ACHN (cell line): ENCODE results near the gene MED15.
"Not testable (repeated sequence)": the region's sequence is repeated elsewhere in the genome, so short reads cannot be mapped to it uniquely, and the experiment has no call there.

Source experiments
- DNase-seq: peaks from one replicate; pipeline ENCODE4 v3.0.0-alpha.2; 2015
- in situ Hi-C: cut with HindIII; loops from 2 replicates; pipeline ENCODE4 v1.10.0; 2017; ENCODE audit warnings: low sequenced_read_pairs, low pct_ligation_motif_present, low pct_unique_long_range_greater_than_20kb

The MED15 gene

DNA sequence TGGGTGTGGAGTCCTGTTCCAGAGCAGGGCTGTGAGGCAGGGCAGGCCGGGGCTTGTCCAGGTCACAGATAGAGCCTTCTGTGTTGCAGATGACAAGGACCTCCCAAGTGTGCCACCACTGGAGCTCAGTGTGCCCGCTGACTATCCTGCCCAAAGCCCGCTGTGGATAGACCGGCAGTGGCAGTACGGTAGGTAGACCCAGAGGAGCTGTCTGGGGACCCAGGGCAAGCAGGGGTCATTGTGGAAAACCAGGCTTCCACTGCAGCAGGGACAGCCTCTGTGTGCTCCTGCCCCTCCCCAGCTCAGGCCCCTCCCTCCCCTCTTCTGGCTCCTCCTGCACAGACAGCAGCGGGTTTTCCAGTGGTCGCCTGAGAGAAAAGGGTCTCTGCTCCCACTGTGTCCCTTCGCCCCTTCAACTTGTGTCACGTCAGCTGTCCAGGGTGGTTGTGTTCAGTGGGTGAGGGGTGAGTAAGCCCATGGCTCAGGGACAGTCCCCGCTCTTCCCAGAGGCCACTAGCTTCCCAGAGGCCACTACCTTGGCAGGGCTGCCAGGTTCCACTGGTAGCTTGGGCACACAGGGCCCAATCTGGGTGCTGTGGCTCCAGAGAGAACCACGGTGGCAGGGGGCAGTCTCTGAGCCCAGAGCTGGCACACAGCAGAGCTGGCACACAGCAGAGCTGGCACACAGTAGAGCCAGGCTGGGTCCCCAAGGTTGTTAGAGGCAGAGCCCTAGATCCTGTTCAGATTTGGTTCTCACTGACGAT lies 78.4 kb downstream of the MED15 start:
- DNase-seq, result no peak
- in situ Hi-C loops, result no loop called here

DNA sequence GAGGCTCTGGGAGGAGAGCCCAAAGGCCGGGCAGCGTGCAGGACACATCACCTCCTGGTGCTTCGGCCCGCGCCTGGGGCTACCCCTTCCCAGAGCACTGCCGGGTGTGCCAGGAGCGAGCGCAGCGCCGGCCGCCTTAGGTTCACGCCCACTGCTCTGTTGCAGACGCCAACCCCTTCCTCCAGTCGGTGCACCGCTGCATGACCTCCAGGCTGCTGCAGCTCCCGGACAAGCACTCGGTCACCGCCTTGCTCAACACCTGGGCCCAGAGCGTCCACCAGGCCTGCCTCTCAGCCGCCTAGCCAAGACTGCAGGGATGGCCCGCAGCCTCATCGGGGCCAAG lies 79.0 kb downstream of the MED15 start:
- in situ Hi-C loops, result no loop called here
- no peak for DNase-seq

DNA sequence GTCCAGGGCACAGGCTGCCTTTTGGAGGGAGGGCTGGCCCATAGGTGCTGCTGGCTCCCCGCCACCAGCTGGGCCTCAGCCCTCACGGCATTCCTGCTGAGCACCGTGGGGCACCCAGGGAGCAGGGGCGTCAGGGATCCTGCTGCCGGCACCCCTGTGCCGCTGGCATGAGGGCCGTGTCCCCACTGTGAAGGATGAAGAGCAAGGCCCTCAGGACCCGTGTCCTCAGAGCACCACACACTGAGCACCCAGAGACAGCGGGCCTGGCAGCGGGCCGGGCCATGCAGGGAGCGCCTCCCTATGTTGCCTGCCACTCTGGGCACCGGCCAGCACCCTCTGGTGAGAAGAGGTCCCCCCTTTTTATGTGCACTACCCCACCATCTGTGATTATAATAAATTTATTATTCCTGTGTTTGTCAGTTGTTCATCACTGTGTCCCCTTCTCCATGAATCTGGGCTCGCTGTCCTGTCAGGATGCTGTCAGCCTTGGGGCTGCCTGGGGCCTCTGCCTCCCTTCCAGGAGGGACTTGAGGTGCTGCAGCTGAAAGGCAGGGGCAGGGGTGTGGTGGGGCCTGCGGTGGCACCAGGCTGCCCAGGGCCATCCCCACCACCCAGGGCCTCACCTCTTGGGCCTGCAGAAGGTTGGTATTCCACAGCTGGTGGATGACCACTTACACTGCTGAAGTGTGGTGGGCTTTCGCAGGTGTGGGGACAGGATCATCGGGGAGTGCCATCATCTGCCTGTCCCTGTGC lies 80.0 kb downstream of the MED15 start:
- in situ Hi-C loops, result no loop called here

DNA sequence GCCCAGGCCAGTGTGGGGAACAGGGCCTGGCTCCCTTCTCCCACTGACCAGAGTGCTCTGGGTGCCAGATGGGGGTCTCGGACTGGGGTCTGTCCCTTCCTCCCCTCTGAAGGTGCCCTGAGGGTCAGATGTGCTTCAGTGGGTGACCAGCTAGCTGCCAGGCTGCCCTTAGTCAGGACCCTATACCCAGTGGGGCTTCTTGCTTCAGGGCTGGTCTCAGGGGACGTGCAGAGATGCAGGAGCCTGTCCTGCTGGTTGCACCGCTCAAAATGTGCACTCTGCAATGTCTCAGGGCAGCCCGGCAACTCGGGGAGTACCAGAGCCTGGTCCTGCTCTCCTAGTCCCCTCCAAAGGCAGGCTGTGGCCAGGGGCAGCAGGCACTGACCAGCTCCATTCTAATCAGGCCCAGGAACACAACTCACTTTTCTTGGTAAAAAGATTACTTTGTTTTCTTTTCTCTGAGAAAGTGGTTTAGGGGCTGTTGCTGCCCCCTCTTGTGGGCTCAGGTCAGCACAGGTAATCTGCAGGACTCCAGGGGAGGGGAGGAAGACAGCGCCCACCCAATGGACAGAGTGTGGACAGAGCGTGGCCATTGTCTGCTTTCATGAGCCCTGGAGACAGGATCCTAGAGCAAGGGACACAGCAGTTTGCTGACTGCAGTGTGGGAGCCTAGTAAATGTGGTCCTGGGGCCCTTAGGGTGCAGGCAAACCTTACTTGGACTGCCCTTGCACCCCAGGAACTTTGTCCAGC lies 80.9 kb downstream of the MED15 start:
- in situ Hi-C loops, result no loop called here
- DNase-seq, result no peak

More for the DNA sequence above, 80.0 kb downstream of the MED15 start:
- DNase-seq, result no peak

DNA sequence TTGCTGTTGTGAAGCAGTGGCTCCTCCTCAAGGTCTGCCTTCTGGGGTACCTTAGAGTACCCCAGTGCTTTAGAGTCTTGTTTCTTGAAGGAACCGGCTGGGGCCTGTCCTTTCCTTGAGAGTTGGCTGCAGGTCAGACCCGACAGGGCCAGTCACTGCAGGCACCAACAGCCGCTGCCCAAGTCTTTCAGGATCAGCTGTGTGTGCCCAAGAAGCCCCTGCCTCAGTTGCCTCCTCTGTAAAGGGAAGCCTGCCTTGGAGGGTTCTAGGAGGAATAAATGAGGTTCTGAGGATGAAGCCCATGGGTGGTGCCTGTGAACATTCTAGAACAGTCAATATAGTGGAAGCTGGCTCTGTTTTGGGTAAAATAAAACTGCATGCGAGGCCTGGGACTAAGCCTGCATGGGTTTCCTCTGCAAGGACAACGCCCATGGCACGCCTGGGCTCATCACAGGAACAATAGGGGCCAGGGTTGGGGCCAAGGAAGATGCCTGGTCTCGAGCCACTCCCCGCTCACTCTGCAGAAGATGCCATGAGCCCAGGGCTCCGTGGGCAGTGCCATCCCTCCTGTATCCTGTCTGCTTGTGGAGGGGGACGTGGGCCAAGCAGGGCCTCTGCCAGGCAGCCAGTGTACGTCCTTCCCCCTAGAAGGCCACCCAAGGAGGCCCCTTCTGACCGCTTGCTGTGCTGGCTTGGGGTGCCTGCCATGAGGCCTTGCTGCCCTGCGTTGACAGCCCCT lies 81.6 kb downstream of the MED15 start:
- in situ Hi-C loops, result no loop called here
- DNase-seq, result no peak

DNA sequence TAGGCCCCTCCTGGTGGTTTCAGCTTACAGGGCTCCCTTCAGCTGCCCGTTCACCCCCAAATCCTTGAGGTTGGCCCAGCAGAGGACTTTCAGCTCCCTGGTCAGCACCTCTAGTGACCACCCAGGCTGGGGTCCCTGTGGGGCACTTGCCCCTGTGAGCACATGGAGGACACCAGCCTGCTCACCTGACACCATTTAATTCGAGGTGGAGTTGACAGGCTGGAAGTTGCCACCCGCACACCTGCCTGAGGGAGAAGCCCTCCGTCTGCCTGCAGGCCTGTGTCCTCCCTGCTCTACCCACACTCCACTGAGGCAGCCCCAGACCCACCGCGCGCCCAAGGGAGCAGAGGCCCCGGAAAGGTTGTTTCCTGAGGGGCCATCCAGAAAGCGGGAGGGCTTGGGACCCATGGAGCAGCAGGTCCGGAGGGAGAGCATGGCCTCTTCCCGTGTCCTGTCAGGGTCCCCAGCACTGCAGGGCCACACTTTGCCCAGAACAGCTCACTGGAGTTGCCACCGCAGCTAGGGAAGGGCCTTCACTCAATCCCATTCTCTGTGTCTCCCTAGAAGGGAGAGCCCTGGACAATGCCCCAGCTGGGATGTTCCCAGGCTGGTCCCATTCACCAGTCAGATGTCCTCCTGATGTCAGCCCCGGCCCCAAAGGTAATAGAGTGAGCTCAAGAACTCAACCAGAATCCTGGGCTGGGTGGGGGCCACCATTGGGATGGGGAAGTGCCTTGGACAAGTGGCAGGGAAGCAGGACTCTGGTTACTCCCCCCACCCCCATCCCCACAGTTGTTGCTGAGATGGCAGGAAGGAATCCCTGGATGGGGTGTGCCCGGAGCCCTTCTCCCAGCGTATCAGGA lies 82.4 kb downstream of the MED15 start:
- DNase-seq, result no peak
- in situ Hi-C loops, result no loop called here

DNA sequence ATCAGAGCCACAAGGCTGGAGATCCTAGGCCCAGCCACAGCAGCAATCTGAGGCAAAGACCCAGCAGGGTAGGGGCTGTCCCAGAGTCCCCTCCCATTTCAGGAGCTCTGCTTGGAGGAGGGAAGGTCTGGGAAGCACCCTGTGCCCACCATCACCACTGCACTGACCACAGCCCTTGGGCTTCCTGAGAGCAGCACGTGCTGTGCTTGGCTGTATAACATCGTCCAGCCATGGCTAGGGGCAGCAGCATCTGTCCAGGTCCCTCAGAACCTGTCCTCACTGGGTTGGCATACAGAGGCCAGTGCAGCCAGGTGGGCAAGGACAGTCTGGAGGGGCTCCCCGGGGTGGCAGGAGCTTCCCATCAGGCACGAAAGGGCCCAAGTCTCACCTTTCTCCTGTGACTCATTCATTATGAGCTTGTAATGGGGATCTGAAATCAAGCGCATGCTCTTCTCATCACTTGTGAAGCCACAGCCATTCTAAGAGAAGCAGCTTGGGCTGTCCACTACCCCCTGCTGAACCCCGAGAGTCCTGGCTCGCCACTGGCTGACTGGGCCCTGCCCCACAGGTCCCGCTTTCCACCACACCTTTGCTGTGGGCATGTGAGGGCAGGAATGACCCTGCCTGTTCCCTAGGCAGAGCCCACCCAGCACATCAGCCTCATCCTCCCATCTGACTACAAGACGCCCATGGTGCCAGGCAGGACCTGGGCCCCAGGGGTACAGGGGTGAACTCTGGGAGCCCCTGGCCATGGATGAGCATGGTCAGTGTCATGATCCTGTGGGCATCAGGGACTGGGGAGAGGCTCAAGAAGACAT lies 83.3 kb downstream of the MED15 start:
- in situ Hi-C loops, result no loop called here
- DNase-seq, result no peak

DNA sequence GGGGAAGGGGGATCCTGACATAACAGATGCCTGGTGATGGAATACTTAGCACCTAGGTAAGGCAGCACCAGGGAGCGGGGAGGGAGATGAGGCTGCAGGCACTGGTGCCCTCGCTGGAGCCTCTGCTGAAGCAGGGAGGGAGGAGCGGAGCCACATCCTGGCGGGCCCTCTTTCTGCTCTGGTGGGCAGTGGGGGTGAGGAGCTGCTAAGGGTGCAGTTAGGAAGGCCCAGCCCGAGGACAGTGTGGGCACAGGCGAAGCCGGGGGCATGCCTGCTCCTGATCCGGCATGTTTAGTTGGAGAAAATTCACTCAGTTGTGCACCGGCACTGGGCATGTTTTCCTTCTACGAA lies 83.9 kb downstream of the MED15 start:
- in situ Hi-C loops, result no loop called here
- DNase-seq, result no peak

DNA sequence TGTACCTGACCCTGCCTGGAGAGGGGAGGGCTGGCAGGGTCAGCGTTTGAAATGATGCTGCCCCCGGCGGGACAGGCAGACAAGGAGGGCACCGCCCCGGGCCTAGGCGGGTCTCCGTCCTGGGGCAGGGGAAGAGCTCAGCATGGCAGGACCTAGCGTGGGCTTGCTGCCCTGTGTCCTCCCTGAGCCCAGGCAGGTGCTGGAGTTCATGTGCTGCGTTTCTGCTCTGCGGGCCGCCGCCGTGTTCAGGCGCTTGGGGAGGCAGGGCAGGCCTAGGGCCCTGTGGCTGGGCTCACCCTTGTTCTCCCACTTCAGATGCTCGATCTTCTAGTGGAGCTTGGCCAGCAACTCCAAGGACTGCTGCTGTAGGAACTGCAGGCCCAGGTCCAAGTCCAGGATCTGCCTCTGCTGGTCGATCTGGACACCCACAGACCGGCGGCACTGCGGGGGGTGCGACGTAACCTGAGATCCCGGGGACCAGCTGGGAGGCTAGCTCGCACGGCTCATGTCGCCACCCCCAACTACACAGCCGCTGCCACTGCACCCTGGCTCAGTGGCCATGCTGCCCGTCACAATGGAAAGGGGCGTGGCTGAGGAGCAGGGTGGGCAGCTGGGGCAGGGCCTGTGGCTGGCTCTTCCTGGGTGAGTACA lies 84.4 kb downstream of the MED15 start:
- in situ Hi-C loops, result no loop called here
- no peak for DNase-seq

DNA sequence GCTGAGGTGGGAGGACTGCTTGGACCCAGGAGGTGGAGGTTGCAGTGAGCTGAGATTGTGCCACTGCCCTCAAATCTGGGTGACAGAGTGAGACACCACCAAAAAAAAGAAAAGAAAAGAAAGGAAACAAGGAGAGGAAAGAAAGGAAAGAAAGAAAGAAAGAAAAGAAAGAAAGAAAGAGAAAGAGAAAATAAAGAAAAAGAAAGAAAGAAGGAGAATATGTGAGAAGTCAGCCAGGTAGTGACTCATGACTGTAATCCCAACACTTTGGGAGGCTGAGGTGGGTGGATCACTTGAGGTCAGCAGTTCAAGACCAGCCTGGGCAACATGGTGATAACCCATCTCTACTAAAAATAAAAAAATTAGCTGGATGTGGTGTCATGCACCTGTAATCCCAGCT lies 86.6 kb downstream of the MED15 start:
- DNase-seq, in situ Hi-C loops: not testable (repeated sequence)

DNA sequence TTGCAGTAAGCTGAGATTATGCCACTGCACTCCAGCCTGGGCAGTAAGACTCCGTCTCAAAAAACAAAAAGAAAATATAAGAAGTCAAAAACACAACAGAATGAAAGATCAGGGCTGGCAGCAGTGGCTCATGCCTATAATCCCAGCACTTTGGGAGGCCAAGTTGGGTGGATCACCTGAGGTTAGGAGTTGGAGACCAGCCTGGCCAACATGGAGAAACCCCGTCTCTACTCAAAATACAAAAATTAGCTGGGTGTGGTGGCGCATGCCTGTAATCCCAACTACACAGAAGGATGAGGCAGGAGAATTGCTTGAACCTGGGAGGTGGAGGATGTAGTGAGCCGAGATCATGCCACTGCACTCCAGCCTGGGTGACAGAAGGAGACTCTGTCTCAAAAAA lies 87.1 kb downstream of the MED15 start:
- in situ Hi-C loops, result not testable (repeated sequence)

DNA sequence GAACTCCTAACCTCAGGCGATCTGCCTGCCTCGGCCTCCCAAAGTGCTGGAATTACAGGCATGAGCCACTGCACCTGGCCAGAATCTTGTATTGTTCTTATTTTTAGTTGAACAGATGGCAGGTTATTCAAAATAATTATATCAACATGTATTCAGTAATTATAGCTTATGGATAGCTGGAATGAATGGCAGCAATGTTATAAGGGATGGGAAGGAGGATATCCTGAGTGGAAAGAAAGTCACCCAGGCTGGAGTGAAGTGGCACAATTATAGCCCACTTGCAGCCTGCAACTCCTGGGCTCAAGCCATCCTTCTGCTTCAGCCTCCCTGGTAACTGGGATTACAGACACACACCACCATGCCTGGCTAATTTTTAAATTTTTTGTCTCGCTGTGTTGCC lies 88.1 kb downstream of the MED15 start:
- in situ Hi-C loops, result no loop called here
- DNase-seq, result no peak

More for the DNA sequence above, 87.1 kb downstream of the MED15 start:
- not testable (repeated sequence) for DNase-seq

DNA sequence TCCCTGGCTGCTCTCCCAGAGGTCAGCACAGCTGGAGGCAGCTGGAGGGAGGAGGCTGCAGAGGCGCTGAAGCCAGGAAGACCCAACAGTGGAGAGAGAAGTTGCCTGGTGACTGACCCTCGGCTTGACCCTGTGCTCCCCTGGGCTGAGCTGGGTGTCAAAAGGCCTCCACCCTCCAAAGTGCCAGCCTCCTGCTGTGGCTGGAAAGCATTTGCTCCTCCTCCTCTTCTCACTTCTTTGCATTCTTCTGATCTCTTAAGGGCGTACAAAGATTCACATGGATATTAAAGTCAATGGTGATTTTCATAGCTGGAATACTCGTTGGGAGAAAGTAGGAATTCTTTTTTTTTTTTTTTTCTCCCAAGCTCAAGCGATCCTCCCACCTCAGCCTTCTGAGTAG lies 91.7 kb downstream of the MED15 start:
- no peak for DNase-seq
- in situ Hi-C loops, result no loop called here

DNA sequence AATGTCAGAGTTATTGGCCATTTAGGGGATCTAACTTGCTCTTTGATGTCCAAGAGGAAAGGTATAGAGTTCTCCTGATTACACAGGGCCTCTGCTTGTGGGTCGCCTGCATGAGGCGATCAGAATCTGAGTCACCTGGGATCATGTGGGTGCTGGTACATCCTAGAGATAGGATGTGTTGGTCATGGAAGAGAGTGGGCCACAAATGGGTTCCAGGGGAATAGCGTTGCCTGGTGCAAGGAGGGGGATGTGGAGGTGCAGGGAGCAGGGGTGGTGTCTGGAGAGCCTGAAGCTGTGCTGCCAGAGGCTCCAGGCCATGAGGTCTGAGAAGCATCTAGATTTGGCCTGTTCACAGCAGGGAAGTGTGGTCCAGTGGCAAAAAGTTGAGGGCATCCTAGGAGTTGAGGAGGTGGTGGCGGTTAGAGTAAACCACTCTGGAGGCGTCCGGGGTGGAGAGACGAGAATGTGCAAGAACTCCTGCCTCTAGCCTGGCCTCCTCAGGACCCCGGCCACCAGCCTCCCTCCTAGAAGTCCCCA lies 92.8 kb downstream of the MED15 start:
- in situ Hi-C loops, result no loop called here
- DNase-seq, result no peak

DNA sequence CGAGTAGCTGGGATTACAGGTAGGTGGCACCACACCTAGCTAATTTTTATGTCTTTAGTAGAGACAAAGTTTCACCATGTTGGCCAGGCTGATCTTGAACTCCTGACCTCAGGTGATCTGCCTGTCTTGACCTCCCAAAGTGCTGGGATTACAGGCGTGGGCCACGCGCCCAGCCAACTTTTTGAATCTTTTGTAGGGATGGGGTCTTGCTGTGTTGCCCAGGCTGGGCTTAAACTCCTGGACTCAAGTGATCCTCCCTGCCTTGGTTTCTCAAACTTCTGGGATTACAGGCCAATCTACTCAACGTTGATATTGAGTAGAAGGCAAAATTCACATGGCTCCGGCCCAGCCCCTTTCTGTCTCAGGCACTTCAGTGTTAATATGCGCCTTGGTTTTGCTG lies 93.9 kb downstream of the MED15 start:
- in situ Hi-C loops, result no loop called here
- DNase-seq, result no peak

DNA sequence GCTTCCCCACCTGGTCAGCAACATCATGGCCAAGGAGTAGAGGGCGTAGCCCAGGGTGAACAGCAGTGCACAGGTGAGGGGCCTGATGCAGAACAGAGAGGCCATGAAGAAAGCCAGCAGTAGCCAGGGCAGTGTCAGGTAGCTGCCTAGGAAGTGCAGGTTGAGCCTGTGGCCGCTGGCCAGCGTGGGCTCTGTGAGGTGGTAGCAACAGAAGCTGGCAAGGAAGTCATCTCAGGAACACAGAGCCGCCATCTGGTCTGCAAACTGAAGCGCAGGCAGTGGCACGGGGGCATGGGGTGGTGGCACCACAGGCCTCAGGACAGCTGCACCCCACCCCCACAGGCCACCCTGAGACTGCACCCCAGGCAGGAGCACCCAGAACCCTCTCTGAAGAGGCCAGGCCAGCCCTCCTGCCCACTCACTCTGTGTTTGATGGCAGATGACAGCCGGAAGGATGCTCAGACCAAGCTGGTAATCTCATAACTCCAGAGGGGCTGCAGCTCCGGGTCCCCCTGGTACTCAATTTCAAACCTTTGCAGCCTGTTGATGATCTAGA lies 95.3 kb downstream of the MED15 start:
- in situ Hi-C loops, result no loop called here
- no peak for DNase-seq
